Large intestine (tissue), 3 donors: ENCODE results near the gene HTD2. TPM values are rescaled to one million over a fixed set of nuclear protein-coding genes. Genes with fewer than 3 reads are reported as not detected.
"Not testable (repeated sequence)": the region's sequence is repeated elsewhere in the genome, so short reads cannot be mapped to it uniquely, and the experiment has no call there.

Experiments
- DNase-seq, 2 donors: peaks; one replicate each; pipeline versions ENCODE4 v3.0.0 to v3.0.0-alpha.2; 2013
- H3K27ac ChIP-seq: one replicate; pipeline ENCODE4 v1.5.1; 2013; ENCODE audit warnings: low read length
- H3K27me3 ChIP-seq: 2 replicates; pipeline ENCODE4 v1.6.1; 2013; ENCODE audit warnings: low read length; ENCODE audit not compliant: control insufficient read depth, insufficient read depth
- H3K36me3 ChIP-seq: 2 replicates; pipeline ENCODE4 v1.6.1; 2013; ENCODE audit warnings: low read length; ENCODE audit not compliant: control insufficient read depth, insufficient read depth
- H3K4me1 ChIP-seq: one replicate; pipeline ENCODE4 v1.6.1; 2013; ENCODE audit warnings: low read length; ENCODE audit not compliant: control insufficient read depth, insufficient read depth
- H3K4me3 ChIP-seq: one replicate; pipeline ENCODE4 v1.5.1; 2013; ENCODE audit warnings: low read length
- H3K9me3 ChIP-seq: one replicate; pipeline ENCODE4 v1.6.1; 2013; ENCODE audit warnings: mild to moderate bottlenecking, low read depth, low read length, moderate library complexity; ENCODE audit not compliant: control insufficient read depth
- WGBS: methylation state at CpG from one replicate; pipeline ENCODE4 v1.1.5; 2013; ENCODE audit warnings: low lambda C conversion rate; ENCODE audit not compliant: insufficient coverage; 5-methylcytosine and 5-hydroxymethylcytosine counted together
- polyA plus RNA-seq: library from polyadenylated mRNA; unstranded; fragments of 120-200 nt; gene quantifications from one replicate; pipeline ENCODE4 v1.2.1, GENCODE V29; 2013

The HTD2 gene
- polyA plus RNA-seq, 1 donor, result 14.7 TPM

DNA sequence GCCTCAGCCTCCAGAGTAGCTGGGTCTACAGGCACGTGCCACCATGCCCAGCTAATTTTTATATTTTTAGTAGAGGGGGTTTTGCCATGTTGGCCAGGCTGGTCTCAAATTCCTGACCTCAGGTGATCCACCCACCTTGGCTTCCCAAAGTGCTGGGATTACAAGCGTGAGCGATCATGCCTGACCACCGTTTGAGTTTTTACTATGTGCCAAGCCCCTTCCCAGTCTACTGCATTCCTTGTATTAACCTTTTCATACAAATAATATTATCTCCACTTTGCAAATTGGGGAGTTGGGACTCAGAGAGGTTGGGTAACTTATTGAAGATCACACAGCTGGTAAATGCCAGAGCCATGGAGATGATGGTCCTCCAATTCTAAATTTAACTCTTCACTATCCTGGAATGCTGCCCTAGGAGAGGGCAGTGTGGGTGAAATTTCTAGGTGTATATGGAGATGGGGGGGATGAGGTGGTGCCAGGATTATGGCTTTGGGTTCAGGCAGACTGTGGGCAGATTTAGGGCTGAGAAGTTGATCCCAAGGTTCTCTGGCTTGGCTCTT lies 25.4 kb downstream of the HTD2 start:
- Histone ChIP-seq H3K36me3 (no peaks in the 10 kb centered on the region), H3K27me3 (peaks cover 16% of the 10 kb centered on the region), H3K9me3 (no peaks in the 10 kb centered on the region), H3K4me3 (no peak overlapping the region), H3K4me1 (no peaks in the 10 kb centered on the region), H3K27ac (no peak overlapping the region)
- no peak for DNase-seq
- WGBS, result no CpG with 5 or more reads among the region's 4 CpGs

DNA sequence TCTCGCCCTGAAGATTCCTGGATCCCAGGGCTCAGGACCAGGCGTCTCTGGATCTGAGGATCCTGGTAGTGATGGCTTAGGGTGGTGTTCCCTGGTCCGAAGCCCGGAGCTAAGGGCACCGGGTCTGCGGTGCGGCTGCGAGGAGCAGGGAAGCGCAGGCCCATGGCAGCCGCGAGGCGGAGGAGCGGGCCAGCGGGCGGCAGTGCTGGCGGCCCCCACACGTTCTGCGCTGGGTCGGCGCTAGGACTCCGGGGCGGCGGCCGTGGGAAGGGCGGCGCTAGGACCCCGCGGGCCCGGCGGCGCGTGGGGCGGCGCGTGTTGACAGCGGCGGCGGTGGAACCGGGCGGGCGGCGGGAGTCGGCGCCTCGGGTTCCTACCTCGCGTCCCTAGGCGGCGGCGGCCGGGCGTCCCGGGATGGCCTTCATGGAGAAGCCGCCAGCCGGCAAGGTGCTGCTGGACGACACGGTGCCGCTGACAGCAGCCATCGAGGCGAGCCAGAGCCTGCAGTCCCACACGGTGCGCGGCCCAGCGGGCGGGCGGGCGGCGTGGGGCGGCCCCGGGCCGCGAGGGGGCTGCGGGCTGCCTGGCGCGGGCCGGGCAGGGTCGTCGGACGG lies 26.4 kb downstream of the HTD2 start, which contains the start of gene PXK:
Gene PXK, plus strand, starts transcription at position 318 of the 614 bp plus-strand sequence. Its CDS starts 97 bp downstream, at position 415.
- DNase-seq, result peak; percentile 54 to 87
- peaks cover 11% of the 10 kb centered on the region for H3K27me3 ChIP-seq
- WGBS, result no CpG with 5 or more reads among the region's 79 CpGs
- H3K36me3 ChIP-seq, result no peaks in the 10 kb centered on the region
- H3K4me1 ChIP-seq, result no peaks in the 10 kb centered on the region
- H3K4me3 ChIP-seq, result peak within 1 kb of the TSS; percentile 62
- no peaks in the 10 kb centered on the region for H3K9me3 ChIP-seq
- no peak within 1 kb of the TSS for H3K27ac ChIP-seq

DNA sequence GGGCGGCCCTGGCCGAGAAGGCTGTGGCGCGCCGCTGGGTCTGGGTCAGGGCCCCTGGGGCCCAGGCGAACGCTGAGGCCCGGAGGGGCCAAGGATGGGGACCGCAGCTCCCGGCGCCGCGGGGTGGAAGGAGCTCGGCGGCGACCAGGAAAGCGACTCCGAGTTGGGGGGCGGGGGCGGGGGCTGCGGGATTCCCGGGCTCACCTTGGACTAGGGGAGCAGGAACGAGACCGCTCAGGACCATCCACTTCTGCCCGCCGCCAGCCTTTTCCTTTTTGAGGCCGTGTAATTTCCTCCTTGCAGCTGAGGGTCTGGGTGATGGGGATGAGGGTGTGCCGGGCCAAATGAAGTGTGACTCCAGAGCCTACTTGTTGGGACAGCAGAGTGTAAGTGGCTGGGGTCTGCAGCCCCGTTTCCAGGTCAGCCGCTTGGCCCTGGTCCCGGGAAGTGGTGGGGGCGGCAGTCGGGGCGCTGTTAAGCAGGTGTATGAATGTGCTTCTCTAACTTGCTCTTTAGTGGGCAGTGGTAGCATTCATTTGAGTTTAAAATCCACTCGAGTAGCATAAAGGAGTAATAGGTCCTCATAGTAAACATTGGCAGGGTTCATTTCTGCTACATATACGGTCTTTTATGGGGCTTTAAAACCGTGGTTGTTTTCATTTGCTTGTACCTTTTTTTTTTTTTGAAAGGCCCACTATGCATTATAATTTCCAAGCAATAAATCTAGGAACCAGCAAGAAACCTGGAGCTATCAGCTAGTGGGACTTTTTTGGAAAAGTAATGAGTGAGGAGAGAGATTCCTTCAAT lies 27.1 kb downstream of the HTD2 start:
- Histone ChIP-seq H3K27me3 (peaks cover 9% of the 10 kb centered on the region), H3K27ac (no peak overlapping the region), H3K4me3 (peak overlapping the region; percentile 62), H3K36me3 (no peaks in the 10 kb centered on the region), H3K4me1 (no peaks in the 10 kb centered on the region), H3K9me3 (no peaks in the 10 kb centered on the region)
- 0% methylated on average over 1 of the region's 37 CpGs for WGBS
- peak in 1 of 2 donors; percentile 48 for DNase-seq

DNA sequence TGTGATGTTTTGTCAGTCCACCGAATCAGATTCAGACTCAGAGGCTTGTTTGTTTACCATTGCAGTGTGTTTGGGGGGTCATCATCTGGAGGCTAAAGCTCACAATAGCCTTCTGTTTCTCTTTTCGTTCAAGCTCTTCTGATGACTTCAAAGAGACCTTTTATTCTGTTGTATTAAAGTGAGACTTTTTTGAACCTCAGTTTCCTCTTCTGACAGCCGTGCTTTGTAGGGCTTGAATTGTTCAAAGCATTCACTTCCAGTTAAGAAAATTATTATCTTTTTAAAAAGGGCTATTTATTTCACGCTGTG lies 27.6 kb downstream of the HTD2 start:
- peak overlapping the region; percentile 62 for H3K4me3 ChIP-seq
- H3K27me3 ChIP-seq, result peaks cover 9% of the 10 kb centered on the region
- H3K9me3 ChIP-seq, result no peaks in the 10 kb centered on the region
- no peak for DNase-seq
- no peaks in the 10 kb centered on the region for H3K36me3 ChIP-seq
- no peaks in the 10 kb centered on the region for H3K4me1 ChIP-seq
- WGBS, result 10% methylated on average over 2 of the region's 4 CpGs
- H3K27ac ChIP-seq, result no peak overlapping the region

DNA sequence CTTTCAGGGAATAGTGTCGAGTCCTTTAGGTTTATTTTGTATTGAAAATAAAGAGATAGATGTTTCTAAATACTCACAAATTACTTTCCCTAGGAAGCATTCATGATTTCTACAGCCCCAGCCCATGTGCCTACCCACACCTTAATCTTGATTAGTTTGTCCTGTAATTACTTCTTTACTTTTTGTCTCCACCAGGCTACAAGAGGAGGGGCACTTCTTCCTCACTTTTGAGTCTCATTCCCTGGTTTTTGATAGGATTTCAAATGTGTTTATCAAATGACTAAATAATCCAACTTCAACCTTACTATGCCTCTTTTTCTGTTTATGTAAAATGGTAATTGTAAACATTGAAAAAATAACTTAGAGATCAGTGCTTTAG lies 28.2 kb downstream of the HTD2 start:
- Histone ChIP-seq H3K4me1 (no peaks in the 10 kb centered on the region), H3K36me3 (no peaks in the 10 kb centered on the region), H3K9me3 (no peaks in the 10 kb centered on the region), H3K4me3 (no peak overlapping the region), H3K27ac (no peak overlapping the region), H3K27me3 (peaks cover 9% of the 10 kb centered on the region)
- no peak for DNase-seq
- no CpG with 5 or more reads among the region's 1 CpG for WGBS

DNA sequence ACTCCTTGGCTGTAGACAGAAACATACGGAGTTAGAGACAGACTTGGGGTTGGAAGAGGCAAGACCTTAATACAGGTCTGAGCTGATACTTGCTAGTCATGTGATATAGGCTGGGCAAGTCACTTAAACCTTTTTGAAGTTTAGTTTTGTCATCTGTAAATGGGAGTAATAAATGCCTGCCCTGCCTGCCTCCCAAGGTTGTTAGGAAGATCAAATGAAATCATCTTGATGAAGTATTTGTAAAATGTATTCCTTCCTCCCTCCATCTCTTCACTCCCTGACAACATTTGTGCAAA lies 29.3 kb downstream of the HTD2 start:
- Histone ChIP-seq H3K9me3 (no peaks in the 10 kb centered on the region), H3K4me3 (no peak overlapping the region), H3K4me1 (no peaks in the 10 kb centered on the region), H3K36me3 (no peaks in the 10 kb centered on the region), H3K27me3 (peaks cover 9% of the 10 kb centered on the region), H3K27ac (no peak overlapping the region)
- no peak for DNase-seq
- WGBS, result no CpG with 5 or more reads among the region's 1 CpG

DNA sequence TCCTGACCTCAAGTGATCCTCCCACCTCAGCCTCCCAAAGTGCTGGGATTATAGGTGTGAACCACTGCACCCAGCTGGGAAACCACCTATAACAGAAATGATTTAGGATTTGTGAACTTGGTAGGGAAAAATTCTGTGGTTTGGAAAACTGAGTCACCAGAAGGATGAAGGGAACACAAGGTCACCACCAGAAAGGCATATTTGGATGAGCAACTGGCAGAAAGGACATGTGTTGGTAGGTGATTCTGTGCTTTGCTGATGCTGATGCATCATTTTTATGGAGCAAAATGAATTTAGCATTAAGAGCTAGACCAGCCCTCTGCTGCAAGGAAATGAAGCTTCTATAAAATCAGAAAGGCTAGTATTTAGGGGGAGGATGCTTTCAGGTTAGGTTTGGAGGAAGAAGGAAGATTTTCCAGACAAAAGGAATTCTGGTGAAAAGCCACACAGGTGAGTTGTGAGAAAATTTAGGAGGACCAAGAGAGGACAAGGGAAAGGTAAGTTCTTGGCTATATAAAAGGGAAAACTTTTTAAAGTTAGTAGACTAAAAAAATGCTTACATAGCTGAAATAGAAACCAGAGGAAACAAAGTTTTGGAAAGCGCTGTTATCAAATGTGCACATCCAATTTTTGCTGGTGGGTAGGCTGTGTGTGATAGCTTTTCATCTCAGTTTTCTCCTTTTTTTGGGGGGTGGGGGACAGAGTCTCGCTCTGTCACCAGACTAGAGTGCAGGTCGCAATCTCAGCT lies 30.0 kb downstream of the HTD2 start:
- Histone ChIP-seq H3K9me3 (no peaks in the 10 kb centered on the region), H3K36me3 (no peaks in the 10 kb centered on the region), H3K27ac (no peak overlapping the region), H3K4me3 (no peak overlapping the region), H3K27me3 (peaks cover 9% of the 10 kb centered on the region), H3K4me1 (no peaks in the 10 kb centered on the region)
- no CpG with 5 or more reads among the region's 3 CpGs for WGBS
- no peak for DNase-seq

DNA sequence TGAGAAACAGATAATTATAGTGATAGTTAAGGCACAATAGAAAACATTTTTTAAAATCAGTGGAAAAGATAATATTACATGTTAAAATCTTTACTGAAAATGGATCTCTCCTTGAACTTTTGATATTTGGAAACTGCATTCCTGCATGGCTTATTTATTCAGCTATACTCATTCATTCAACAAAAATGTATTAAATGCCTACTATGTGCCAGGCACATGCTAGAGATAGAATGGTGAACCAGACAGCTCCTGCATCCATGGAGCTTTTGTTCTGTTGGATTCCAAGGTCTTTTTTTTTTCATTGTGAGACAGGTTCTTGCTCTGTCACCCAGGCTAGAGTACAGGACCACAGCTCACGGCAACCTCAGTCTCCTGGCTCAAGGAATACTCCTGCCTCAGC lies 30.9 kb downstream of the HTD2 start:
- no peak overlapping the region for H3K4me3 ChIP-seq
- H3K9me3 ChIP-seq, result no peaks in the 10 kb centered on the region
- peaks cover 3% of the 10 kb centered on the region for H3K27me3 ChIP-seq
- no peaks in the 10 kb centered on the region for H3K36me3 ChIP-seq
- no peak for DNase-seq
- no peaks in the 10 kb centered on the region for H3K4me1 ChIP-seq
- WGBS, result no CpG with 5 or more reads among the region's 1 CpG
- H3K27ac ChIP-seq, result no peak overlapping the region

DNA sequence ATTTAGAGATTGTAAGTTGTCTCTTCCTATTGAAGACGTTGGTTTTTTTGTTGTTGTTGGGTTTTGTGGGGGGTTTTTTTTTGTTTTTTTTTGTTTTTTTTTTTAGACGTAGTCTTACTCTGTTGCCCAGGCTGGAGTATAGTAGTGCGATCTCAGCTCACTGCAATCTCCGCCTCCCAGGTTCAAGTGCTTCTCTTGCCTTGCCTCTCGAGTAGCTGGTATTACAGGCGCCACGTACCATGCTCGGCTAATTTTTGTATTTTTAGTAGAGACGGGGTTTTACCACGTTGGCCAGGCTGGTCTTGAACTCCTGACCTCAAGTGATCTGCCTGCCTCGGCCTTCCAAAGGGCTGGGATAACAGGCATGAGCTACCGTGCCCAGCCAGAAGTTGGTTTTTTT lies 32.8 kb downstream of the HTD2 start:
- whole genome bisulfite sequencing, result no CpG with 5 or more reads among the region's 12 CpGs
- not testable (repeated sequence) for DNase-seq, H3K9me3 ChIP-seq, H3K36me3 ChIP-seq, H3K27ac ChIP-seq, H3K4me1 ChIP-seq, H3K4me3 ChIP-seq, H3K27me3 ChIP-seq

DNA sequence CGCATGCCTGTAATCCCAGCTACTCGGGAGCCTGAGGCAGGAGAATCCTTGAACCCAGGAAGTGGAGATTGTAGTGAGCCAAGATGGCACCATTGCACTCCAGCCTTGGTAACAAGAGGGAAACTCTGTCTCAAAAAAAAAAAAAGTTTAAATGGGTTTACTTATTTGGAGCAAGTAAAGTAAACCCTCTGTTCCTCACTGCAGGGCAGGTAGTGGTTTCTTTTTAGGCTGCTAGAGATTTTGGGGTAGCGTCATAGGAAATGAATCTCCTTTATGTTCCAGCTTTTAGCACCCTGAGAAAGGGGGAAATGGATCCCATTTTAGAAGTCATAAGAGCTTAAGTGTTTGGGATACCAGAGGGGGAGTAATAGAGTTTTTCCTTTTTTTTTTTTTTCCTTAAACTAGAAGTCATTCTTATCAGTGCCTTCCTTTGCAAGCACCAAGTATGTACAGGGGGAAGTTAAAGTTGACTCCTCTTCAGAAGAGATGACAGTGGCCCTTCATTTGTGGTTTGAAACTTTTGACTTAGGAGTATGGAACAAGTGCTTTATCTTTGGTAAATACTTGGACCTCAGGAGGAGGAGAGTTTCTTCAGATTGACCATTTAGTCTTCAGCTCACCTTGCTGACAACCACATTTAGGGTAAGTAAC lies 34.4 kb downstream of the HTD2 start:
- Histone ChIP-seq H3K9me3 (no peaks in the 10 kb centered on the region), H3K36me3 (no peaks in the 10 kb centered on the region), H3K4me1 (no peaks in the 10 kb centered on the region), H3K27ac (no peak overlapping the region), H3K27me3 (no peaks in the 10 kb centered on the region), H3K4me3 (no peak overlapping the region)
- DNase-seq, result no peak
- WGBS, result no CpG with 5 or more reads among the region's 3 CpGs
